Cardiac muscle cell (in vitro differentiated cells and primary cell): ENCODE results near the gene NDNF. TPM values are rescaled to one million over a fixed set of nuclear protein-coding genes. Genes with fewer than 3 reads are reported as not detected.

Experiments
- DNase-seq, 2 donors: peaks; one replicate each; pipeline versions ENCODE4 v3.0.0 to v3.0.0-alpha.2; 2010 to 2017; ENCODE audit warnings: low read depth in 1 of 2, low spot score in 1 of 2
- H3K27ac ChIP-seq: fragments of 200-600 bp; sonication (generic); 2 replicates; pipeline ENCODE4 v1.5.1; 2016
- H3K27me3 ChIP-seq: fragments of 200-600 bp; sonication (generic); 2 replicates; pipeline ENCODE4 v1.6.0; 2016; ENCODE audit warnings: control low read depth
- H3K36me3 ChIP-seq: fragments of 200-600 bp; sonication (generic); 2 replicates; pipeline ENCODE4 v1.5.1; 2016; ENCODE audit warnings: control low read depth
- H3K4me1 ChIP-seq: fragments of 200-600 bp; sonication (generic); 2 replicates; pipeline ENCODE4 v1.8.1; 2017; ENCODE audit warnings: low read depth, mild to moderate bottlenecking, mixed run types
- H3K4me3 ChIP-seq: fragments of 200-600 bp; sonication (generic); 2 replicates; pipeline ENCODE4 v1.5.1; 2016; ENCODE audit warnings: mild to moderate bottlenecking
- H3K9me3 ChIP-seq: fragments of 200-600 bp; sonication (generic); 2 replicates; pipeline ENCODE4 v1.5.1; 2017; ENCODE audit warnings: low read depth, mild to moderate bottlenecking, control low read depth
- polyA plus RNA-seq: library from polyadenylated mRNA; unstranded; fragments of >200 nt; fragmentation: Nextera tagmentation; extraction: Ambion mirVana; gene quantifications from 2 replicates; pipeline ENCODE4 v1.2.1, GENCODE V29; 2016
- total RNA-seq: library from RNA; depleted of rRNA; stranded (reverse); fragments of >200 nt; gene quantifications from 2 replicates; pipeline ENCODE4 v1.2.3, GENCODE V29; 2016
- TF ChIP-seq, protein P1 (sequence below): IDR thresholded peaks from 2 replicates; pipeline ENCODE4 v1.5.1; 2012; ENCODE audit warnings: low read depth, mild to moderate bottlenecking, low read length

NDNF gene
- total and polyA plus RNA-seq, 2 experiments from 2014 or later = 2.6 to 9.3 TPM

DNA sequence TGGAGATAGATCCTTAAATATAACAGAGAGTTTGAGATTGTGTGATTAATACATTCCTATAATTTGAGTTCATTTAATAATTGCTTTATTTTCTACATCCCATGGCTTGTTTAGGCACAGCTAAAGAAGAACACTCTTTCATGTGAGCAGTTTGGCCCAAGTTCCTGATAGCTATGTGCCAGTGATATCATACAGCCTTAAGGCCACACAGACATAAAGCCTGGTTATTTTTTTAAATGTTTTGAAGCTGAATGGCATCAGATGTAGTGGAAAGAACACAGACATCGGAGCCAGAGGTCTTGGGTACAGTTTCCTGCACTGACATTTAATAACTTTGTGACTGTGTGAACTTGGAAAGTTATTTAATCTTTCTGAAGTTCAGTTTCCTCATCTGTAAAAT lies 7.0 kb upstream of the NDNF start:
- no peaks in the 10 kb centered on the region for H3K36me3 ChIP-seq
- H3K27me3 ChIP-seq = no peaks in the 10 kb centered on the region
- no peaks in the 10 kb centered on the region for H3K4me1 ChIP-seq
- no peak overlapping the region for H3K4me3 ChIP-seq
- TF ChIP-seq, protein P1, sequence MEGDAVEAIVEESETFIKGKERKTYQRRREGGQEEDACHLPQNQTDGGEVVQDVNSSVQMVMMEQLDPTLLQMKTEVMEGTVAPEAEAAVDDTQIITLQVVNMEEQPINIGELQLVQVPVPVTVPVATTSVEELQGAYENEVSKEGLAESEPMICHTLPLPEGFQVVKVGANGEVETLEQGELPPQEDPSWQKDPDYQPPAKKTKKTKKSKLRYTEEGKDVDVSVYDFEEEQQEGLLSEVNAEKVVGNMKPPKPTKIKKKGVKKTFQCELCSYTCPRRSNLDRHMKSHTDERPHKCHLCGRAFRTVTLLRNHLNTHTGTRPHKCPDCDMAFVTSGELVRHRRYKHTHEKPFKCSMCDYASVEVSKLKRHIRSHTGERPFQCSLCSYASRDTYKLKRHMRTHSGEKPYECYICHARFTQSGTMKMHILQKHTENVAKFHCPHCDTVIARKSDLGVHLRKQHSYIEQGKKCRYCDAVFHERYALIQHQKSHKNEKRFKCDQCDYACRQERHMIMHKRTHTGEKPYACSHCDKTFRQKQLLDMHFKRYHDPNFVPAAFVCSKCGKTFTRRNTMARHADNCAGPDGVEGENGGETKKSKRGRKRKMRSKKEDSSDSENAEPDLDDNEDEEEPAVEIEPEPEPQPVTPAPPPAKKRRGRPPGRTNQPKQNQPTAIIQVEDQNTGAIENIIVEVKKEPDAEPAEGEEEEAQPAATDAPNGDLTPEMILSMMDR = no peak
- no peaks in the 10 kb centered on the region for H3K9me3 ChIP-seq
- no peak overlapping the region for H3K27ac ChIP-seq
- DNase-seq = no peak

DNA sequence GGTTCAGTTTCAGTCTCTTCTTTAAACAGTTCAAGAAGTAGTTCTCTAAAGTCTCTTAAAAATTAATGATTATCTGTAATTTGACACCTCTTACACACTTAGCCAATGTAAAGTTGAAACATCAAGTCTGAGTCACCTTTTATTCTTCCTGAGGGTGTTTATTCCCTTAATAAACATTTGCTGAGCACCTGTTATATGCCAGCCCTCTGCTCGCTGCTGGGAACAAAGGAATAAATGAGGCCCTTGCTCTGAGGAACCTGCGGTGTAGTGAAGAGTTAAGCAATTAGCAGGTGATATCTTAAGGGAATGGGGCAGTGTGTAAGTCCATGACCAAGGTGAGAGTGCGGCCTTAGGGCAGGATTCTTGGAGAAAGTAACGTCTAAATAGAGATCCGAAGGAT lies 5.2 kb upstream of the NDNF start:
- H3K4me3 ChIP-seq = no peak overlapping the region
- TF ChIP-seq, protein P1 = no peak
- no peaks in the 10 kb centered on the region for H3K36me3 ChIP-seq
- H3K9me3 ChIP-seq = no peaks in the 10 kb centered on the region
- peaks cover 6% of the 10 kb centered on the region for H3K4me1 ChIP-seq
- DNase-seq = no peak
- H3K27ac ChIP-seq = no peak overlapping the region
- no peaks in the 10 kb centered on the region for H3K27me3 ChIP-seq

DNA sequence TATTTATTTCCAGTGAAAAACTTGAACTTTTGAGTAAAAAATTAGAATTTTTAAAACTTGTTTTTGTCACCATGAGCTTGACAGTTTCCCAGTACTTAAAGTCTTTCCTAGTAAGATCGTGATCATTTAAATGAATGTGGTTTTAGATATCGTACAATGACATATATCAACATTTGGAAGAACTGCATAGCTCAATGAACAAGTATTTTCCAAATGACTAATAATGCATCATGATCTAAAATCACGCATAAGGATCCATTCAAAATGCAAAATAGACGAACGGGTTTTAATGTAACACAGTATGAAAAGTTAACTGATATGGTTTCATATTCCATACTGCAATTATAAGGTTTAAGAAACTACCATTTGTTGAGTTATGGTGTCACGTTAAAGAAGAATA lies 4.1 kb upstream of the NDNF start:
- Histone ChIP-seq H3K27me3 (no peaks in the 10 kb centered on the region), H3K27ac (no peak overlapping the region)

DNA sequence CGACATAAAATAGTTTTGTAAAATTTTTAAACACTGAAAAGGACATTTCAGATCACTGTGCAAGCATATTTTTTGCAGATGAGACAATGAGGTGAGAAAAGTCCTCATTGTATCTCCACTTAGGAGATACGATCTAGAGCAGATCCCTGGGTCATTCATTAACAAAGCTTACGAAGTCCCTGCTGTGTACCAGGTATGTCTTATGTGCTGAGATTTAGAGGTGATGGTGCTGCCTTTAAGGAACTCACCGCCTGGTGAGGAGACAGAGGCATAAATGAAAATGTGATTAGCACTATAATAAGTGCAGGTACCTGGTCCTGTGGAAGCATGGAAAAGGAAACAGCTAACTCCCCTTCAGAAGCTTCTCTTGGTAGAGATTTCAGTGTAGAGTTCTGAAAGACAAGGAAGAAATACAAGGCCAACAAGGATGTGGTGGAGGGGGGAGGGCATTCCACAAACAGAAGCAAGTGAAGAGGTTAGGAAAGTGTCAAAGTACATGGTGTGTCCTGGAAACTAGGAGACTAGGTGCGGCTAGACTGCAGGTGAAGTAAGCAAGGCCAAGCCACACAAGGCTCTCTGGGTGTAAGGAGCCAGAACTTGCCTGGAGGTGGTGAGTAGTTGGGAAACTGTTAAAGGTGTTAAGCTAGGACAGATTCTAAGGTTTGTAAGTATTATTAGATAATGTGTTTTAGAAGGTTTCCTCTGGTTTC lies 1.5 kb upstream of the NDNF start:
- H3K27me3 ChIP-seq = peaks cover 5% of the 10 kb centered on the region
- no peaks in the 10 kb centered on the region for H3K36me3 ChIP-seq

More for the DNA sequence above, 4.1 kb upstream of the NDNF start:
- H3K36me3 ChIP-seq = no peaks in the 10 kb centered on the region
- peaks cover 6% of the 10 kb centered on the region for H3K4me1 ChIP-seq
- TF ChIP-seq, protein P1 = no peak
- H3K9me3 ChIP-seq = no peaks in the 10 kb centered on the region
- no peak overlapping the region for H3K4me3 ChIP-seq
- no peak for DNase-seq

DNA sequence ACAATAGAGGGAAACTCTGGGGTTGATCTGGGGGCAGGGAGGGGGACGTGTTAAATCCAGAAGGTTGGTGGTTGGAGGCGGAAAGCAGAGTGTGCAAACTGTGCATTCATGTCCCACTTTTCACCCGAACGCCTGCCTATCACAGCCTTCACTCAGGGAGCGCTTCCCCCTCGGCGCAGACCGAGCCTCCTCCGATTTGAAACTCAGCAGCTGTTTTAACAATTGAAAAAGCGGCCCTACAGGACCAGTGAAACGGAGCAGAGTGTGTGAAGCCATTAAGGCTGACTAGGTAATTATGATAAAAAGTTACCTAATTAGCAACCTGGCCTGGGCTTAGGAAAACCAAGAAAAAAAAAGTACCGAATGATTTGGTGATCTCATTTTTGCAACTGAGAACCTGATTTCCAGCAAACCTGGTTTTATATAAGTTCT lies 685 bp upstream of the NDNF start:
- H3K27ac ChIP-seq = no peak overlapping the region
- TF ChIP-seq, protein P1 = no peak
- peak in 1 of 2 donors; percentile 44 for DNase-seq

More for the DNA sequence above, 1.5 kb upstream of the NDNF start:
- peaks cover 6% of the 10 kb centered on the region for H3K4me1 ChIP-seq
- TF ChIP-seq, protein P1 = no peak
- peak overlapping the region; percentile 71 for H3K4me3 ChIP-seq
- DNase-seq = no peak
- H3K9me3 ChIP-seq = no peaks in the 10 kb centered on the region
- no peak overlapping the region for H3K27ac ChIP-seq

More for the DNA sequence above, 685 bp upstream of the NDNF start:
- H3K4me3 ChIP-seq = peak overlapping the region; percentile 71
- H3K4me1 ChIP-seq = peaks cover 6% of the 10 kb centered on the region
- no peaks in the 10 kb centered on the region for H3K9me3 ChIP-seq
- no peaks in the 10 kb centered on the region for H3K36me3 ChIP-seq
- H3K27me3 ChIP-seq = peaks cover 5% of the 10 kb centered on the region
